CD4-positive, alpha-beta memory T cell (primary cell): ENCODE results near the gene PVR. TPM values are rescaled to one million over a fixed set of nuclear protein-coding genes. Genes with fewer than 3 reads are reported as not detected.
"Not testable (repeated sequence)": the region's sequence is repeated elsewhere in the genome, so short reads cannot be mapped to it uniquely, and the experiment has no call there.

Source experiments
- CTCF ChIA-PET: fragments of 350-600 bp; sonication (Branson Sonifier 250); formaldehyde crosslinking; loops from one replicate; lab custom pipeline; 2021; ENCODE audit warnings: inconsistent platforms; ENCODE audit not compliant: partially characterized antibody; lab: Charles Lee
- POLR2A ChIA-PET: fragments of 350-600 bp; sonication (Branson Sonifier 250); formaldehyde crosslinking; loops from one replicate; lab custom pipeline; 2021; ENCODE audit not compliant: partially characterized antibody; lab: Charles Lee
- DNase-seq, 5 donors: peaks; one replicate each; pipeline versions ENCODE4 v3.0.0 to v3.0.0-alpha.2; 2020 to 2022; ENCODE audit warnings: mixed read lengths in 1 of 5
- H3K27ac ChIP-seq: one replicate; pipeline ENCODE4 v1.7.0; 2013; ENCODE audit warnings: low read depth, low read length
- H3K27me3 ChIP-seq: 2 replicates; pipeline ENCODE4 v1.7.0; 2013; ENCODE audit warnings: mild to moderate bottlenecking, low read length, moderate library complexity; ENCODE audit not compliant: insufficient read depth
- H3K36me3 ChIP-seq: 2 replicates; pipeline ENCODE4 v1.7.0; 2013; ENCODE audit warnings: mild to moderate bottlenecking, low read length, moderate library complexity; ENCODE audit not compliant: insufficient read depth
- H3K4me1 ChIP-seq: 2 replicates; pipeline ENCODE4 v1.7.0; 2013; ENCODE audit warnings: mild to moderate bottlenecking, low read length, moderate library complexity; ENCODE audit not compliant: insufficient read depth
- H3K4me3 ChIP-seq, 2 donors: one replicate each; pipeline ENCODE4 v1.7.0; 2013; ENCODE audit warnings: low read length in 2 of 2, mild to moderate bottlenecking in 1 of 2
- H3K9me3 ChIP-seq, 2 donors: one replicate each; pipeline ENCODE4 v1.7.0; 2013; ENCODE audit warnings: low read length in 2 of 2, control low read depth in 1 of 2; ENCODE audit not compliant: control insufficient read depth in 1 of 2
- H3K27ac Mint-ChIP-seq, 7 donors: one replicate each; pipeline ENCODE4 v1.8.0; 2020 to 2021; ENCODE audit warnings: mixed read lengths in 7 of 7, mild to moderate bottlenecking in 6 of 7, inconsistent platforms in 3 of 7, moderate library complexity in 3 of 7
- H3K27me3 Mint-ChIP-seq, 2 donors: one replicate each; pipeline ENCODE4 v1.8.0; 2020 to 2021; ENCODE audit warnings: mixed read lengths in 2 of 2
- H3K36me3 Mint-ChIP-seq, 2 donors: one replicate each; pipeline ENCODE4 v1.8.0; 2020 to 2021; ENCODE audit warnings: mixed read lengths in 2 of 2, inconsistent platforms in 1 of 2, mild to moderate bottlenecking in 1 of 2
- H3K4me1 Mint-ChIP-seq, 4 donors: one replicate each; pipeline ENCODE4 v1.8.0; 2020 to 2021; ENCODE audit warnings: mixed read lengths in 4 of 4, mild to moderate bottlenecking in 1 of 4
- H3K4me3 Mint-ChIP-seq, 8 donors: one replicate each; pipeline ENCODE4 v1.8.0; 2020 to 2021; ENCODE audit warnings: mixed read lengths in 8 of 8, mild to moderate bottlenecking in 7 of 8, moderate library complexity in 6 of 8, inconsistent platforms in 3 of 8
- H3K9me3 Mint-ChIP-seq, 8 donors: one replicate each; pipeline ENCODE4 v1.8.0; 2020 to 2021; ENCODE audit warnings: mixed read lengths in 8 of 8, mild to moderate bottlenecking in 5 of 8, inconsistent platforms in 3 of 8, moderate library complexity in 1 of 8
- intact Hi-C: fragments of 100-400 bp; cut with micrococcal nuclease; formaldehyde crosslinking; loops from one replicate; pipeline ENCODE4 v1.15.1; 2023
- polyA plus RNA-seq, 2 donors: library from polyadenylated mRNA; unstranded; fragments of 300-500 nt; fragmentation: Illumina TruSeq; gene quantifications; one replicate each; pipeline ENCODE4 v1.2.3, GENCODE V29; 2021
- total RNA-seq, 2 experiments: library from RNA; stranded (reverse); gene quantifications; one replicate each; pipeline ENCODE4 v1.2.3, GENCODE V29; 2021

PVR gene
- total and polyA plus RNA-seq, 4 experiments from 2014 or later = 0.34 to 1.7 (median 1.0) TPM; not detected in 1

DNA sequence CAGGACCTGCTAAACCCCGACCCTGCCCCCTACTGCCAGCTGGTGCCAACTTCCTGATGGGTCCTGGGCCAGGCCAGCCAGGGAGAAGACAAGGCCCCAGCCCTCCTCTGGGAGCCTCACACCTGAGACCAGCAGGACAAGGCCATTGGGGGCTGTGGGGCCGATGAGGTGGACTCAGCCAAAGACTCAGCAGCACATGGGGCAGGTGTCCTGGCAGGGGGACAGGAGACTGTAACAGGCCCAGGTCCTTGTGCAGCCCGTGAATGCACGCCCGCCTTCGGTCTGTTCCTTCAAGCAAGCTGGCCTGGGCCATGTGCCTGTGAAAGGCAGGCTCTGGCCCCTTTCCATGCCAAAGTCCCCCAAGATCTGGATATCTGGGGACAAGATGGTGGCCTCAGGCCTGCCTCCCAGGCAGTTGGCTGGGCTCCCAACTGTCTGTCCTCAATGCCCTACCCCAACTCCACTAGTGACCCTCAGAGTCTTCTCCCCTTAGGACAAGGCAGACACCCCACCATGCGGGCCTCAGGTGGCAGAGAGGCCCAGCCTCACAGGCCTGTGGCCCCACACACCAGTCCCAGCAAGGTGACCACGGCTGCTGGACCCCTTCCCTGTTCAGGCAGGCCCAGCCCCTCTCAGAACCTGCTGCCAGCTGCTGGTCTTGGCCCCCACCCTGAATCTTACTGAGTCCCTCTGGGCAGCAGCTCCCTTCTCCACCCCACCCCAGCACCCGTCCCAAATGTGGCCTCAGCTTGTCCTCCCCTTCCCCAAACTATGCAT is 39.9 kb downstream of the PVR start:
- no peak overlapping the region for H3K4me3 ChIP-seq
- POLR2A ChIA-PET = no interaction called here
- CTCF ChIA-PET = interaction anchor here (1.2 to 1.5 kb wide), 2 partner anchors 7 to 89 kb away, joined by 3 to 4 read pairs; no protein-coding TSS in a partner anchor
- H3K36me3 ChIP-seq = no peaks in the 10 kb centered on the region
- intact Hi-C loops = no loop called here
- H3K9me3 Mint-ChIP-seq = no peaks in the 10 kb centered on the region
- no peak overlapping the region for H3K4me3 Mint-ChIP-seq
- no peaks in the 10 kb centered on the region for H3K27me3 ChIP-seq
- H3K27ac Mint-ChIP-seq = no peak overlapping the region
- H3K4me1 Mint-ChIP-seq = peaks cover 0 to 5% (median 4%) of the 10 kb centered on the region in 4 donors
- H3K27ac ChIP-seq = no peak overlapping the region
- no peaks in the 10 kb centered on the region for H3K9me3 ChIP-seq
- no peak for DNase-seq
- no peaks in the 10 kb centered on the region for H3K4me1 ChIP-seq
- H3K36me3 Mint-ChIP-seq = no peaks in the 10 kb centered on the region
- H3K27me3 Mint-ChIP-seq = peaks cover 9 to 23% of the 10 kb centered on the region in 2 donors

- CTCF ChIA-PET, POLR2A ChIA-PET: not testable (repeated sequence)
Measured at GRCh38 chr19:44684396-44684795, 40.7 kb downstream of the PVR start.

DNA sequence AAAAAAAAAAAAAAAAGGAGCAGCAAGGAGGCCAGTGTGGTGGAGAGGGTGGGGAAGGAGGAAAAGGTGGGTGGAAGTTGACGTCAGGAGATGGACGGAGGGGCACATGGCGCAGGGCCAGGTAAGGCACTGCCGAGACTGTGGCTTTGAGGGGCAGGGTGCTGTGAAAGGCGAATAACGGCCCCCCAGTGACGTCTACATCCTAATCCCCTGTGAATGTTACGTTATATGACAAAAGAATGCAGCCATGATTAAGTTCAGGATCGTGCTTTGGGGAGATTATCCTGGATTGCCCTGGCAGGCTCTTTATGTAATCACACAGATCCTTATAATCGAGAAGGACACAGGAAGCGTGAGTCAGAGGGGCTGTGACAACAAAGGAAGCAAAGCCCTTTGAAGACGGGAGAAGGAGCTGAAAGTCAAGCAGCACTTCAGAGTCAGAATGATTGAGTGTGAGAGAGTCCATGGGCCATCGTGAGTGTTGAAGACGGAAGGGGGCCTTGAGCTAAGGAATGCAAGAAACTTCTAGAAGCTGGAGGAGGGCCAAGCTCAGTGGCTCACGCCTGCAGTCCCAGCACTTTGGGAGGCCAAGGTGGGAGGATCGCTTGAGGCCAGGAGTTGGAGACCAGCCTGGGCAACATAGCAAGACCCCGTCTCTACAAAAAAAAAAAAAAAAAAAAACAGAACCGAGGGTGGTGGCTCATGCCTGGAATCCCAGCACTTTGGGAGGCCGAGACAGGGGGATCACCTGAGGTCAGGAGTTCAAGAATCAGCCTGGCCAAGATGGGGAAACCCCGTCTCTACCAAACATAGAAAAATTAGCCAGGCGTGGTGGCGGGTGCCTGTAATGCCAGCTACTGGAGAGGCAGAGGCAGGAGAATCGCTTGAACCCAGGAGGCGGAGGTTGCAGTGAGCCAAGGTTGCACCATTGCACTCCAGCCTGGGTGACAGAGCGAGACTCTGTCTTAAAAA is 41.5 kb downstream of the PVR start:
- Mint-ChIP-seq H3K27ac (peak overlapping the region in 3 of 7 donors; percentile 26 to 49 (median 48)), H3K4me1 (peaks cover 7 to 13% (median 10%) of the 10 kb centered on the region in 4 donors), H3K9me3 (no peaks in the 10 kb centered on the region), H3K4me3 (no peak overlapping the region), H3K27me3 (peaks cover 9 to 23% of the 10 kb centered on the region in 2 donors), H3K36me3 (no peaks in the 10 kb centered on the region)
- H3K36me3 ChIP-seq = no peaks in the 10 kb centered on the region
- H3K27me3 ChIP-seq = no peaks in the 10 kb centered on the region
- DNase-seq = no peak
- ChIA-PET CTCF (no interaction called here), POLR2A (no interaction called here)
- intact Hi-C loops = loop anchor here (5.0 kb wide), 1 partner anchor 652 kb away; no protein-coding TSS in a partner anchor
- no peaks in the 10 kb centered on the region for H3K4me1 ChIP-seq
- no peak overlapping the region for H3K27ac ChIP-seq
- no peaks in the 10 kb centered on the region for H3K9me3 ChIP-seq
- no peak overlapping the region for H3K4me3 ChIP-seq

More at GRCh38 chr19:44684396-44684795, 40.7 kb downstream of the PVR start:
- H3K36me3 ChIP-seq, H3K36me3 Mint-ChIP-seq, H3K27ac Mint-ChIP-seq, DNase-seq, H3K4me3 ChIP-seq, H3K27ac ChIP-seq, H3K9me3 Mint-ChIP-seq, H3K4me1 ChIP-seq, H3K4me3 Mint-ChIP-seq, intact Hi-C loops, H3K4me1 Mint-ChIP-seq, H3K9me3 ChIP-seq, H3K27me3 ChIP-seq: not testable (repeated sequence)
- peaks cover 9 to 24% of the 10 kb centered on the region in 2 donors for H3K27me3 Mint-ChIP-seq

GRCh38 chr19:44685877-44686276 is 42.2 kb downstream of the PVR start:
- no peak overlapping the region for H3K4me3 ChIP-seq
- Mint-ChIP-seq H3K27me3 (peaks cover 9 to 20% of the 10 kb centered on the region in 2 donors), H3K36me3 (no peaks in the 10 kb centered on the region), H3K4me1 (peaks cover 7 to 13% (median 10%) of the 10 kb centered on the region in 4 donors), H3K9me3 (no peaks in the 10 kb centered on the region), H3K4me3 (no peak overlapping the region), H3K27ac (no peak overlapping the region)
- H3K36me3 ChIP-seq = no peaks in the 10 kb centered on the region
- intact Hi-C loops = loop anchor here (5.0 kb wide), 1 partner anchor 651 kb away; no protein-coding TSS in a partner anchor
- POLR2A ChIA-PET = no interaction called here
- H3K27ac ChIP-seq = no peak overlapping the region
- DNase-seq = no peak
- no peaks in the 10 kb centered on the region for H3K4me1 ChIP-seq
- no peaks in the 10 kb centered on the region for H3K27me3 ChIP-seq
- CTCF ChIA-PET = no interaction called here
- no peaks in the 10 kb centered on the region for H3K9me3 ChIP-seq

GRCh38 chr19:44686896-44687295 is 43.2 kb downstream of the PVR start:
- H3K4me3 ChIP-seq = no peak overlapping the region
- no peaks in the 10 kb centered on the region for H3K27me3 ChIP-seq
- Mint-ChIP-seq H3K4me3 (no peak overlapping the region), H3K27ac (peak overlapping the region in 1 of 7 donors; percentile 12), H3K4me1 (peaks cover 9 to 17% (median 13%) of the 10 kb centered on the region in 4 donors), H3K9me3 (no peaks in the 10 kb centered on the region), H3K27me3 (peaks cover 9 to 20% of the 10 kb centered on the region in 2 donors), H3K36me3 (no peaks in the 10 kb centered on the region)
- no peak overlapping the region for H3K27ac ChIP-seq
- POLR2A ChIA-PET = no interaction called here
- no peak for DNase-seq
- peaks cover 6% of the 10 kb centered on the region for H3K4me1 ChIP-seq
- no peaks in the 10 kb centered on the region for H3K9me3 ChIP-seq
- no peaks in the 10 kb centered on the region for H3K36me3 ChIP-seq
- intact Hi-C loops = loop anchor here (5.0 kb wide), 1 partner anchor 650 kb away; no protein-coding TSS in a partner anchor
- CTCF ChIA-PET = interaction anchor here (6.8 kb wide), 1 partner anchor 36 kb away, joined by 88 read pairs; no protein-coding TSS in a partner anchor

GRCh38 chr19:44687888-44688287 is 44.2 kb downstream of the PVR start:
- peaks cover 18 to 27% (median 23%) of the 10 kb centered on the region in 4 donors for H3K4me1 Mint-ChIP-seq
- peak overlapping the region in 1 of 7 donors; percentile 1 for H3K27ac Mint-ChIP-seq
- intact Hi-C loops = loop anchor here (2.0 to 5.0 kb wide), 2 partner anchors 371 to 649 kb away; no protein-coding TSS in a partner anchor
- ChIA-PET POLR2A (no interaction called here), CTCF (interaction anchor here (0.8 to 6.8 kb wide), 5 partner anchors 31 to 102 kb away, joined by 3 to 88 read pairs (median 5); no protein-coding TSS in a partner anchor)
- Histone ChIP-seq H3K36me3 (no peaks in the 10 kb centered on the region), H3K4me1 (peaks cover 16% of the 10 kb centered on the region), H3K27ac (no peak overlapping the region), H3K4me3 (no peak overlapping the region), H3K9me3 (no peaks in the 10 kb centered on the region), H3K27me3 (no peaks in the 10 kb centered on the region)
- peaks cover 9 to 20% of the 10 kb centered on the region in 2 donors for H3K27me3 Mint-ChIP-seq
- H3K36me3 Mint-ChIP-seq = no peaks in the 10 kb centered on the region
- DNase-seq = no peak
- H3K9me3 Mint-ChIP-seq = no peaks in the 10 kb centered on the region
- H3K4me3 Mint-ChIP-seq = no peak overlapping the region
